ENCODE results near the gene FGF18.

DNA sequence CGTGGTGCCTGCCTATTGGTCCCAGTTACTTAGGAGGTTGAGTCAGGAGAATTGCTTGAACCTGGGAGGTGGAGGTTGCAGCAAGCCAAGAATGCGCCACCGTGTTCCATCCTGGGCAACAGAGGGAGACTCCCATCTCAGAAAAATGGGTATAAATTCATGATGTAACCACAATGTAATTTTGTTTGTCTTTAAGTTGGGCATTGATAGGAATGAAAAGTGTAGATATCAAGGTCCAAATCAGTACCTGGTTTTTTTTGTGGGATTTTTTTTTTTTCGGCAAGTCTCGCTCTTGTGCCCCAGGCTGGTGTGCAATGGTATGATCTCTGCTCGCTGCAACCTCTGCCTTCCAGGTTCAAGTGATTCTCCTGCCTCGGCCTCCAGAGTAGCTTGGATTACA is 24.4 kb upstream of the FGF18 start:
- TF ChIP-seq CTCF (IDR thresholded peaks at IDR 0.05; ENCODE audit: low read depth, low read length, missing input control) = no peak
- TF ChIP-seq NR2F2 (IDR thresholded peaks at IDR 0.05) = no peak
- TF ChIP-seq TAF1 (conservative IDR thresholded peaks at IDR 0.05) = no peak
- TF ChIP-seq EGR1 (IDR thresholded peaks at IDR 0.05; ENCODE audit: low read depth in 2 of 2) = no peak
- no peak for TF ChIP-seq SP1 (IDR thresholded peaks at IDR 0.05)
- no peak for TF ChIP-seq YY1 (IDR thresholded peaks at IDR 0.05)
- TF ChIP-seq, protein P1, sequence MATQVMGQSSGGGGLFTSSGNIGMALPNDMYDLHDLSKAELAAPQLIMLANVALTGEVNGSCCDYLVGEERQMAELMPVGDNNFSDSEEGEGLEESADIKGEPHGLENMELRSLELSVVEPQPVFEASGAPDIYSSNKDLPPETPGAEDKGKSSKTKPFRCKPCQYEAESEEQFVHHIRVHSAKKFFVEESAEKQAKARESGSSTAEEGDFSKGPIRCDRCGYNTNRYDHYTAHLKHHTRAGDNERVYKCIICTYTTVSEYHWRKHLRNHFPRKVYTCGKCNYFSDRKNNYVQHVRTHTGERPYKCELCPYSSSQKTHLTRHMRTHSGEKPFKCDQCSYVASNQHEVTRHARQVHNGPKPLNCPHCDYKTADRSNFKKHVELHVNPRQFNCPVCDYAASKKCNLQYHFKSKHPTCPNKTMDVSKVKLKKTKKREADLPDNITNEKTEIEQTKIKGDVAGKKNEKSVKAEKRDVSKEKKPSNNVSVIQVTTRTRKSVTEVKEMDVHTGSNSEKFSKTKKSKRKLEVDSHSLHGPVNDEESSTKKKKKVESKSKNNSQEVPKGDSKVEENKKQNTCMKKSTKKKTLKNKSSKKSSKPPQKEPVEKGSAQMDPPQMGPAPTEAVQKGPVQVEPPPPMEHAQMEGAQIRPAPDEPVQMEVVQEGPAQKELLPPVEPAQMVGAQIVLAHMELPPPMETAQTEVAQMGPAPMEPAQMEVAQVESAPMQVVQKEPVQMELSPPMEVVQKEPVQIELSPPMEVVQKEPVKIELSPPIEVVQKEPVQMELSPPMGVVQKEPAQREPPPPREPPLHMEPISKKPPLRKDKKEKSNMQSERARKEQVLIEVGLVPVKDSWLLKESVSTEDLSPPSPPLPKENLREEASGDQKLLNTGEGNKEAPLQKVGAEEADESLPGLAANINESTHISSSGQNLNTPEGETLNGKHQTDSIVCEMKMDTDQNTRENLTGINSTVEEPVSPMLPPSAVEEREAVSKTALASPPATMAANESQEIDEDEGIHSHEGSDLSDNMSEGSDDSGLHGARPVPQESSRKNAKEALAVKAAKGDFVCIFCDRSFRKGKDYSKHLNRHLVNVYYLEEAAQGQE (IDR thresholded peaks at IDR 0.05) = no peak
- TF ChIP-seq GABPA (IDR thresholded peaks at IDR 0.05 in 1 of 2, conservative IDR thresholded peaks at IDR 0.05 in 1 of 2) = no peak
- no peak for TF ChIP-seq ATF3 (IDR thresholded peaks at IDR 0.05)
- TF ChIP-seq FOXA1 (IDR thresholded peaks at IDR 0.05) = no peak
- TF ChIP-seq ZBTB33 (IDR thresholded peaks at IDR 0.05) = no peak
- TF ChIP-seq JUND (IDR thresholded peaks at IDR 0.05) = no peak
- no peak for TF ChIP-seq RAD21 (IDR thresholded peaks at IDR 0.05)
- no peak for TF ChIP-seq MAX (IDR thresholded peaks at IDR 0.05)
